A673 (cell line): ENCODE measurements around the gene GABRG2. TPM values are rescaled to one million over a fixed set of nuclear protein-coding genes. Genes with fewer than 3 reads are reported as not detected.

Source experiments
- BruUV-seq: library from RNA; stranded (reverse); fragments of 400-500 nt; replicated peaks from 2 replicates; lab custom pipeline; 2021; lab: Mats Ljungman, UMichigan
- CTCF ChIA-PET: fragments of 300-600 bp; sonication (Branson Sonifier 250); formaldehyde crosslinking; loops from one replicate; lab custom pipeline; 2022; ENCODE audit warnings: antibody characterized with exemption; lab: Charles Lee
- POLR2A ChIA-PET: fragments of 300-600 bp; sonication (Branson Sonifier 250); formaldehyde crosslinking; loops from one replicate; lab custom pipeline; 2022; ENCODE audit warnings: antibody characterized with exemption; ENCODE audit not compliant: low non-redundant PET; lab: Charles Lee
- DNase-seq: peaks from one replicate; pipeline ENCODE4 v3.0.0-alpha.2; 2015; ENCODE audit warnings: low spot score
- H3K27ac ChIP-seq: fragments of 200-600 bp; sonication (generic); 2 replicates; pipeline ENCODE4 v1.5.1; 2016; ENCODE audit warnings: mixed run types, low read depth, mild to moderate bottlenecking, mixed read lengths, antibody characterized with exemption, low read length; ENCODE audit not compliant: poor library complexity, severe bottlenecking
- H3K27me3 ChIP-seq: fragments of 200-600 bp; sonication (generic); replicated peaks from 2 replicates; pipeline ENCODE4 v1.6.1; 2017; ENCODE audit warnings: mixed run types, low read depth, mild to moderate bottlenecking, mixed read lengths, antibody characterized with exemption, low read length; ENCODE audit not compliant: insufficient read depth, poor library complexity
- H3K36me3 ChIP-seq: fragments of 200-600 bp; sonication (generic); 2 replicates; pipeline ENCODE4 v1.6.1; 2016; ENCODE audit warnings: mixed run types, mild to moderate bottlenecking, mixed read lengths, antibody characterized with exemption, low read length; ENCODE audit not compliant: insufficient read depth, poor library complexity, severe bottlenecking
- H3K4me1 ChIP-seq: fragments of 200-600 bp; sonication (generic); 2 replicates; pipeline ENCODE4 v1.6.1; 2017; ENCODE audit warnings: mixed run types, mild to moderate bottlenecking, mixed read lengths, antibody characterized with exemption, low read length; ENCODE audit not compliant: insufficient read depth, poor library complexity, severe bottlenecking
- H3K4me3 ChIP-seq: fragments of 200-600 bp; sonication (generic); 2 replicates; pipeline ENCODE4 v1.5.1; 2016; ENCODE audit warnings: low read depth, mixed run types, mild to moderate bottlenecking, mixed read lengths, low read length; ENCODE audit not compliant: poor library complexity, severe bottlenecking
- H3K9me3 ChIP-seq: fragments of 200-600 bp; sonication (generic); 2 replicates; pipeline ENCODE4 v1.6.1; 2016; ENCODE audit warnings: mixed run types, low read depth, mild to moderate bottlenecking, mixed read lengths, antibody characterized with exemption, low read length; ENCODE audit not compliant: poor library complexity, severe bottlenecking
- EZH2 ChIP-seq: fragments of 200-600 bp; sonication (generic); IDR thresholded peaks from 2 replicates; pipeline ENCODE4 v1.6.1; 2017; ENCODE audit warnings: borderline replicate concordance, low read depth, mild to moderate bottlenecking, mixed read lengths, antibody characterized with exemption, low read length; ENCODE audit not compliant: poor library complexity, severe bottlenecking
- intact Hi-C: fragments of 100-400 bp; cut with micrococcal nuclease; formaldehyde crosslinking; loops from one replicate; pipeline ENCODE4 v1.10.0; 2022; ENCODE audit not compliant: unreplicated experiment
- total RNA-seq: library from RNA; stranded (reverse); gene quantifications from 2 replicates; pipeline ENCODE4 v1.2.3, GENCODE V29; 2021
- TF ChIP-seq, protein P1 (sequence below): fragments of 300-800, 200-600 bp; sonication (generic); conservative IDR thresholded peaks from 2 replicates; pipeline ENCODE4 v1.5.1; 2017; ENCODE audit warnings: low read depth, mild to moderate bottlenecking, antibody characterized with exemption, low read length, moderate library complexity, mixed read lengths

The GABRG2 gene
- total RNA-seq, 1 experiment from 2014 or later: not detected

DNA sequence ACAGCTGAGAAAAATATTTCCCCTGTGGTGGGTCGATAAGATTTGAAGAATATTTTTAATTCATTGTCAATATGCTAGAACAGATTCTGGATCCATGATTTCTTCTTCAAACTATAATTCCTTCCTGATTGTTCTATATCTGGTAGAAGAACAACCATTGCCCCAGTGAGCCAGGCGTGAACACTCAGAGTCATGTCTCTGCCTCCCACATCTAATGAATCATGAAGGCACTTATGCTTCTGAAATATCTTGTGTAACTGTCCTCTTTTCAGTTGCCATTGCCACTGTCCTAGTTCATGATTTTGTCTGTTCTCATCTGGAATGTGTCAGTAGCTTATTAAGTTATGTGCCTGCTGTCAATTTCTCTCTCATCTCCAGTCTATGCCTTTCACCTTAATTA, 40.0 kb downstream of the GABRG2 start:
- no peak for TF ChIP-seq EZH2
- TF ChIP-seq, protein P1, sequence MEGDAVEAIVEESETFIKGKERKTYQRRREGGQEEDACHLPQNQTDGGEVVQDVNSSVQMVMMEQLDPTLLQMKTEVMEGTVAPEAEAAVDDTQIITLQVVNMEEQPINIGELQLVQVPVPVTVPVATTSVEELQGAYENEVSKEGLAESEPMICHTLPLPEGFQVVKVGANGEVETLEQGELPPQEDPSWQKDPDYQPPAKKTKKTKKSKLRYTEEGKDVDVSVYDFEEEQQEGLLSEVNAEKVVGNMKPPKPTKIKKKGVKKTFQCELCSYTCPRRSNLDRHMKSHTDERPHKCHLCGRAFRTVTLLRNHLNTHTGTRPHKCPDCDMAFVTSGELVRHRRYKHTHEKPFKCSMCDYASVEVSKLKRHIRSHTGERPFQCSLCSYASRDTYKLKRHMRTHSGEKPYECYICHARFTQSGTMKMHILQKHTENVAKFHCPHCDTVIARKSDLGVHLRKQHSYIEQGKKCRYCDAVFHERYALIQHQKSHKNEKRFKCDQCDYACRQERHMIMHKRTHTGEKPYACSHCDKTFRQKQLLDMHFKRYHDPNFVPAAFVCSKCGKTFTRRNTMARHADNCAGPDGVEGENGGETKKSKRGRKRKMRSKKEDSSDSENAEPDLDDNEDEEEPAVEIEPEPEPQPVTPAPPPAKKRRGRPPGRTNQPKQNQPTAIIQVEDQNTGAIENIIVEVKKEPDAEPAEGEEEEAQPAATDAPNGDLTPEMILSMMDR: no peak
- Histone ChIP-seq H3K4me1 (no peaks in the 10 kb centered on the region), H3K27me3 (peaks cover 3% of the 10 kb centered on the region), H3K9me3 (no peaks in the 10 kb centered on the region), H3K36me3 (no peaks in the 10 kb centered on the region), H3K27ac (no peak overlapping the region), H3K4me3 (no peak overlapping the region)
- DNase-seq: no peak
- ChIA-PET CTCF (no interaction called here), POLR2A (no interaction called here)
- no TSS peak for BruUV-seq
- intact Hi-C loops: no loop called here

DNA sequence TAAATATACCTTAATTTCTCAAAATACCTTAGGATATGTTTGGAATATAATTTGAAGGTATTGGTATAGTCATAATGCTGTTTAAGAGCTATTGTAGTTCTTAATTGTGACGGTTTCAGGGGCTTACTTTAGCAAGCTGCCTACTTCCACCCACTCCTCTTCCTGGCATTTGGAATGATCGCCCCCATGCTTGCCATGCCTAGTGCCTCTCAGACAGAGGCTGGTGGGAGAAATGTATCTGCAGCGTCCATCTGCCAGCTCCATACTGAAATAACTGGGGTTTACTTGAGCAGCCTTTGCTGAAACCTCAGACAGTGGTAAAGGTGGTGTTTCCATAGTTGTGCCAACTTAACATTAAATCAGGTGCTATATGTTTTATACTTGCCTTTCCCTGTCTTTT, 52.2 kb downstream of the GABRG2 start:
- intact Hi-C loops: no loop called here
- Histone ChIP-seq H3K4me1 (no peaks in the 10 kb centered on the region), H3K36me3 (no peaks in the 10 kb centered on the region), H3K27me3 (no peaks in the 10 kb centered on the region), H3K4me3 (no peak overlapping the region), H3K27ac (no peak overlapping the region), H3K9me3 (no peaks in the 10 kb centered on the region)
- TF ChIP-seq EZH2: no peak
- TF ChIP-seq, protein P1: no peak
- ChIA-PET POLR2A (no interaction called here), CTCF (no interaction called here)
- BruUV-seq: no TSS peak
- no peak for DNase-seq

DNA sequence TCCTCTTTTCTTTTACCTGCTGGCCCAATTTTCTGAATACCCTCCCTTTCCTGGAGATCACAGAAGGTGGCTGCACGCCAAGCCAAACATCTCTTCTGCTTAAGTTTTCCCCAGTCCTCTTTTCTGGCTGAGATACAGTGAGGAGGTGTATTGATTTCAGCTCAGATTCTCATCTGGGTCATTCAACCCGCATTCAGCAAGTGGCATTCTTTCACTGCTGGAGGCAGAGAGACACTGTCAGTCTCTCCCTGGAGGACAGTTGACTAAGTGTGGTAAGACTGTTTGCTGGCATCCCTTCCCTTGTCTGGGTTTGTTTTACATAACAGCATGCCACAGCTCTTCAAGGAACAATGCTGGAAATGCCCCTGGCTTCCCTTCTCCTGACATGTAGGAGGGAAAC, 60.5 kb downstream of the GABRG2 start:
- Histone ChIP-seq H3K4me3 (no peak overlapping the region), H3K27me3 (peaks cover 19% of the 10 kb centered on the region), H3K36me3 (no peaks in the 10 kb centered on the region), H3K9me3 (no peaks in the 10 kb centered on the region), H3K27ac (no peak overlapping the region), H3K4me1 (no peaks in the 10 kb centered on the region)
- no TSS peak for BruUV-seq
- POLR2A ChIA-PET: no interaction called here
- CTCF ChIA-PET: no interaction called here
- DNase-seq: no peak
- TF ChIP-seq, protein P1: no peak
- no peak for TF ChIP-seq EZH2
- intact Hi-C loops: no loop called here
